ENCODE measurements around the gene BICD1.

BICD1 gene

DNA sequence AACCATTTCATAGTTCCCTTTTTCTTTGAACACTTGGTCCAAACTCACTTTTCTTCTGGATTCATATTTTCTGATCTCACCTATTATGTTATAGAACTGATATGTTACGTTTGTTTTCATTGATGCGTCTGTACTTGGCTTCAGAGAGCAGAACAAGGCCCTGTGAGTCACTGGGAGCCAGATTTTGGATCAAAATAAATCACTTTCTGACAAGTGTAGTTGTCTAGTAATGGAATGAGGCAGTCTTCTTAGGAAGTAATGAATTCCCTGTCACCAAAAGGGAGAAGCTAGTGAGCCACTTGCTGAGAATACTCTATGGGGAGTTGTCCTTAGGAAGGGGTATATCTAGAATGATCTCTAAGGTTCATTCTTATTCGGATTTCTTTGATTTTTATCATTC is 10.2 kb downstream of the BICD1 start:
- no peak overlapping the region for H3K4me3 ChIP-seq (ENCODE audit: low read length)
- peaks cover 63% of the 10 kb centered on the region for H3K4me1 ChIP-seq (ENCODE audit: control insufficient read depth, low read length)
- H4K20me1 ChIP-seq (ENCODE audit: control insufficient read depth, insufficient read depth, low read depth, low read length): no peaks in the 10 kb centered on the region
- no peak overlapping the region for H3K27ac ChIP-seq (ENCODE audit: low read depth, low read length)
- no peaks in the 10 kb centered on the region for H3K27me3 ChIP-seq (ENCODE audit: control insufficient read depth, low read length)
- no peaks in the 10 kb centered on the region for H3K9me2 ChIP-seq (replicated peaks; ENCODE audit: control insufficient read depth, low read length)
- TF ChIP-seq, protein P1, sequence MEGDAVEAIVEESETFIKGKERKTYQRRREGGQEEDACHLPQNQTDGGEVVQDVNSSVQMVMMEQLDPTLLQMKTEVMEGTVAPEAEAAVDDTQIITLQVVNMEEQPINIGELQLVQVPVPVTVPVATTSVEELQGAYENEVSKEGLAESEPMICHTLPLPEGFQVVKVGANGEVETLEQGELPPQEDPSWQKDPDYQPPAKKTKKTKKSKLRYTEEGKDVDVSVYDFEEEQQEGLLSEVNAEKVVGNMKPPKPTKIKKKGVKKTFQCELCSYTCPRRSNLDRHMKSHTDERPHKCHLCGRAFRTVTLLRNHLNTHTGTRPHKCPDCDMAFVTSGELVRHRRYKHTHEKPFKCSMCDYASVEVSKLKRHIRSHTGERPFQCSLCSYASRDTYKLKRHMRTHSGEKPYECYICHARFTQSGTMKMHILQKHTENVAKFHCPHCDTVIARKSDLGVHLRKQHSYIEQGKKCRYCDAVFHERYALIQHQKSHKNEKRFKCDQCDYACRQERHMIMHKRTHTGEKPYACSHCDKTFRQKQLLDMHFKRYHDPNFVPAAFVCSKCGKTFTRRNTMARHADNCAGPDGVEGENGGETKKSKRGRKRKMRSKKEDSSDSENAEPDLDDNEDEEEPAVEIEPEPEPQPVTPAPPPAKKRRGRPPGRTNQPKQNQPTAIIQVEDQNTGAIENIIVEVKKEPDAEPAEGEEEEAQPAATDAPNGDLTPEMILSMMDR (IDR thresholded peaks at IDR 0.05; ENCODE audit: low read depth, low read length, poor library complexity, severe bottlenecking): no peak
- no peak for TF ChIP-seq EZH2phosphoT487 (IDR thresholded peaks at IDR 0.05; ENCODE audit: borderline replicate concordance, low read length)
- no peaks in the 10 kb centered on the region for H3F3A ChIP-seq (ENCODE audit: control insufficient read depth, insufficient read depth)
- H3K9me3 ChIP-seq (ENCODE audit: control insufficient read depth, insufficient read depth, low read length): no peaks in the 10 kb centered on the region
- H3K79me2 ChIP-seq (ENCODE audit: control insufficient read depth, low read length): peaks cover 97% of the 10 kb centered on the region
- peaks cover 64% of the 10 kb centered on the region for H3K36me3 ChIP-seq (ENCODE audit: control insufficient read depth, low read length)
- H3K4me2 ChIP-seq (ENCODE audit: low read length): no peak overlapping the region

DNA sequence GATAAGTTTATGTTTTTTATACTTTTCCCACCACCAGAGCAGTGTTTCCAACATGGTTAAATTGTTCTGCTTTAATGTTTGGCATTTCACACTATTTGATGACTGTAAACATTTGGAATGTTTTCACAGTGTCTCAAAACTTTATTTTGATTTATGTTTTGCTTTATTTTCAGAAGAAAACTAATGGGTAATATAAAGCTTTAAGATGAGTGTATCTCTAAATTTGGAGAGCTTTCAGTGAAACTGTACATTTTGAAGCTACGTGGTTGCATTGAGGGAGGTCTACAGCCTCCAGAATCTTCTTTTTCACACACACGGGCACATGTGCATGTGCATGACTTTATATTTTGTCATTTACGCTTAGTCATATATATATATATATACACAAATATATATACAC is 10.7 kb downstream of the BICD1 start:
- peaks cover 59% of the 10 kb centered on the region for H3K4me1 ChIP-seq (ENCODE audit: control insufficient read depth, low read length)
- H4K20me1 ChIP-seq (ENCODE audit: control insufficient read depth, insufficient read depth, low read depth, low read length): no peaks in the 10 kb centered on the region
- no peaks in the 10 kb centered on the region for H3K27me3 ChIP-seq (ENCODE audit: control insufficient read depth, low read length)
- TF ChIP-seq EZH2phosphoT487 (IDR thresholded peaks at IDR 0.05; ENCODE audit: borderline replicate concordance, low read length): no peak
- TF ChIP-seq, protein P1 (IDR thresholded peaks at IDR 0.05; ENCODE audit: low read depth, low read length, poor library complexity, severe bottlenecking): no peak
- no peaks in the 10 kb centered on the region for H3F3A ChIP-seq (ENCODE audit: control insufficient read depth, insufficient read depth)
- H3K4me2 ChIP-seq (ENCODE audit: low read length): no peak overlapping the region
- H3K27ac ChIP-seq (ENCODE audit: low read depth, low read length): no peak overlapping the region
- no peaks in the 10 kb centered on the region for H3K9me2 ChIP-seq (replicated peaks; ENCODE audit: control insufficient read depth, low read length)
- H3K9me3 ChIP-seq (ENCODE audit: control insufficient read depth, insufficient read depth, low read length): no peaks in the 10 kb centered on the region
- H3K79me2 ChIP-seq (ENCODE audit: control insufficient read depth, low read length): peaks cover 97% of the 10 kb centered on the region
- peaks cover 60% of the 10 kb centered on the region for H3K36me3 ChIP-seq (ENCODE audit: control insufficient read depth, low read length)
- no peak overlapping the region for H3K4me3 ChIP-seq (ENCODE audit: low read length)

DNA sequence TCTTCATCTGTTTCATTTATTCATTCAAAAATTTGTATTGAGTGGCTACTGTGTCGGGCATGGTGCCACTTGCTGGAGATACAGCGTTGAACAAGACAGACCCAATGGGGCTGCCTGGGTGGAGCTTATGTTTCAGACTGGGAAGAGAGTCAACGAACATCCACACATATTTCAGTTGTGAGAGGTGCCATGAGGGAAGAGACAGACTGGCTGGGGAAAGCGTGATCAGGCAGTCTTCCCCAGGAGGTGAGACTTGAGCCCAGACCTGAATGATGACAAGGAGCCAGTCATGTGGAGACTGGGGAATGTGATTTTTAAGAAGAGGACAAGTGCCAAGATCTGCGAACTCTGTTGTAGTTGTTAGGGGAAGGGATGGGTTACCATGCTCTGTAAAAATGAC is 12.2 kb downstream of the BICD1 start:
- Histone ChIP-seq H3K79me2 (ENCODE audit: control insufficient read depth, low read length) (peaks cover 97% of the 10 kb centered on the region), H3F3A (ENCODE audit: control insufficient read depth, insufficient read depth) (no peaks in the 10 kb centered on the region), H4K20me1 (ENCODE audit: control insufficient read depth, insufficient read depth, low read depth, low read length) (no peaks in the 10 kb centered on the region; the same call in 1 of the 2 replicates), H3K27me3 (ENCODE audit: control insufficient read depth, low read length) (no peaks in the 10 kb centered on the region), H3K9me2 (replicated peaks; ENCODE audit: control insufficient read depth, low read length) (no peaks in the 10 kb centered on the region), H3K4me2 (ENCODE audit: low read length) (no peak overlapping the region), H3K9me3 (ENCODE audit: control insufficient read depth, insufficient read depth, low read length) (no peaks in the 10 kb centered on the region), H3K36me3 (ENCODE audit: control insufficient read depth, low read length) (peaks cover 49% of the 10 kb centered on the region), H3K4me1 (ENCODE audit: control insufficient read depth, low read length) (peaks cover 53% of the 10 kb centered on the region), H3K27ac (ENCODE audit: low read depth, low read length) (no peak overlapping the region), H3K4me3 (ENCODE audit: low read length) (no peak overlapping the region)
- no peak for TF ChIP-seq EZH2phosphoT487 (IDR thresholded peaks at IDR 0.05; ENCODE audit: borderline replicate concordance, low read length)
- TF ChIP-seq, protein P1 (IDR thresholded peaks at IDR 0.05; ENCODE audit: low read depth, low read length, poor library complexity, severe bottlenecking): no peak

Data from DOHH2 (cell line).